A549 (cell line): ENCODE results near the gene ENOX2. TPM values are rescaled to one million over a fixed set of nuclear protein-coding genes. Genes with fewer than 3 reads are reported as not detected.

Source experiments
- ATAC-seq, 2 experiments: fragments of 200-7000 bp in 1 of 2; fragments of >200 bp in 1 of 2; cut with Nextera tagmentation in 1 of 2; cut with Tn5 transposase in 1 of 2; 3 replicates each; pipeline versions ENCODE4 v1.8.0 to v1.9.1; 2018 to 2020; ENCODE audit warnings: mild to moderate bottlenecking in 1 of 2, moderate library complexity in 1 of 2
- CTCF ChIA-PET: fragments of 300-600 bp; sonication (Branson Sonifier 250); formaldehyde crosslinking; extraction: SDS; loops from one replicate; lab custom pipeline; 2021; ENCODE audit warnings: antibody characterized with exemption, inconsistent platforms; lab: Yijun Ruan, JAX
- POLR2A ChIA-PET: fragments of 350-600 bp; formaldehyde crosslinking; extraction: SDS; loops from one replicate; lab custom pipeline; 2021; ENCODE audit warnings: antibody characterized with exemption, inconsistent platforms; lab: Yijun Ruan, JAX
- DNase-seq, 2 experiments: peaks; one replicate each; pipeline versions ENCODE4 v3.0.0 to v3.0.0-alpha.2; 2011 to 2016; ENCODE audit warnings: low read depth in 1 of 2, low spot score in 1 of 2
- FAIRE-seq: peaks from 2 replicates; lab custom pipeline; 2011; peaks lifted over from hg19 to GRCh38; lab: Jason Lieb, UNC
- H3K27ac ChIP-seq, 2 experiments: fragments of >200 bp; sonication (Bioruptor Twin); formaldehyde crosslinking; 3 replicates each; pipeline ENCODE4 v1.5.1; 2016 to 2017
- H3K4me1 ChIP-seq: fragments of >200 bp; sonication (Bioruptor Twin); formaldehyde crosslinking; 3 replicates; pipeline ENCODE4 v1.6.1; 2016
- H3K4me2 ChIP-seq: fragments of >200 bp; sonication (Bioruptor Twin); formaldehyde crosslinking; 3 replicates; pipeline ENCODE4 v1.6.1; 2016
- H3K4me3 ChIP-seq: fragments of >200 bp; sonication (Bioruptor Twin); formaldehyde crosslinking; 3 replicates; pipeline ENCODE4 v1.5.1; 2016
- H3K9me3 ChIP-seq: fragments of >200 bp; sonication (Bioruptor Twin); formaldehyde crosslinking; 3 replicates; pipeline ENCODE4 v1.6.1; 2016
- BCL3 ChIP-seq: fragments of >200 bp; sonication (Bioruptor Twin); formaldehyde crosslinking; IDR thresholded peaks from 3 replicates; pipeline ENCODE4 v1.6.1; 2016
- CBX2 ChIP-seq: fragments of 200-600 bp; sonication (generic); IDR thresholded peaks from 2 replicates; pipeline ENCODE4 v1.6.1; 2016; ENCODE audit warnings: low read depth, mild to moderate bottlenecking, borderline replicate concordance
- CEBPB ChIP-seq, 2 experiments: fragments of >200 bp in 1 of 2; sonication (Bioruptor Twin) in 1 of 2; formaldehyde crosslinking in 1 of 2; IDR thresholded peaks; 2 replicates each; pipeline ENCODE4 v1.6.1; 2012 to 2016
- E2F6 ChIP-seq: IDR thresholded peaks from 2 replicates; pipeline ENCODE4 v1.6.1; 2012; ENCODE audit warnings: low read depth, borderline replicate concordance
- EHF ChIP-seq: fragments of 250-450 bp; sonication (Bioruptor Pico); IDR thresholded peaks from 2 replicates; pipeline ENCODE4 v1.5.0; 2020; ENCODE audit warnings: mild to moderate bottlenecking
- ELK1 ChIP-seq: fragments of 150-350 bp; IDR thresholded peaks from 2 replicates; pipeline ENCODE4 v1.6.1; 2014; ENCODE audit warnings: low read depth, mild to moderate bottlenecking, low read length
- EP300 ChIP-seq, 2 experiments: fragments of >200 bp; sonication (Bioruptor Twin); formaldehyde crosslinking; IDR thresholded peaks; 2 replicates in 1 of 2; 3 replicates in 1 of 2; pipeline ENCODE4 v1.6.1; 2016 to 2017
- ESRRA ChIP-seq: fragments of 150-350 bp; IDR thresholded peaks from 2 replicates; pipeline ENCODE4 v1.6.1; 2014; ENCODE audit warnings: mild to moderate bottlenecking, low read length, borderline replicate concordance
- HES2 ChIP-seq: fragments of >200 bp; sonication (Bioruptor Twin); formaldehyde crosslinking; IDR thresholded peaks from 2 replicates; pipeline ENCODE4 v1.6.1; 2016
- HOXB5 ChIP-seq: fragments of 250-450 bp; sonication (Bioruptor Pico); IDR thresholded peaks from 2 replicates; pipeline ENCODE4 v1.5.0; 2020; ENCODE audit warnings: mild to moderate bottlenecking, moderate library complexity
- JUNB ChIP-seq: fragments of >200 bp; sonication (Bioruptor Twin); formaldehyde crosslinking; IDR thresholded peaks from 2 replicates; pipeline ENCODE4 v1.6.1; 2016
- KDM1A ChIP-seq: fragments of 200-600 bp; sonication (generic); IDR thresholded peaks from 2 replicates; pipeline ENCODE4 v1.6.1; 2016; ENCODE audit warnings: low read depth, mild to moderate bottlenecking
- MAZ ChIP-seq: fragments of 150-350 bp; IDR thresholded peaks from 2 replicates; pipeline ENCODE4 v1.6.1; 2014; ENCODE audit warnings: antibody characterized with exemption, low read depth, low read length, borderline replicate concordance
- NFE2L2 ChIP-seq: fragments of 150-350 bp; conservative IDR thresholded peaks from 2 replicates; pipeline ENCODE4 v1.6.1; 2014; ENCODE audit warnings: low read length
- NPAS2 ChIP-seq: fragments of 250-450 bp; sonication (Bioruptor Pico); IDR thresholded peaks from 2 replicates; pipeline ENCODE4 v1.8.0; 2022; ENCODE audit warnings: mild to moderate bottlenecking, moderate library complexity, borderline replicate concordance
- PBX3 ChIP-seq: IDR thresholded peaks from 2 replicates; pipeline ENCODE4 v1.6.1; 2012
- POLR2AphosphoS2 ChIP-seq: conservative IDR thresholded peaks from 2 replicates; pipeline ENCODE4 v1.6.1; 2012; ENCODE audit warnings: low read length, improper control_type of control experiment, inconsistent platforms
- RCOR1 ChIP-seq: fragments of 150-350 bp; IDR thresholded peaks from 2 replicates; pipeline ENCODE4 v1.6.1; 2014; ENCODE audit warnings: antibody characterized with exemption, low read length, low read depth
- USF2 ChIP-seq: fragments of 450-650 bp; IDR thresholded peaks from 2 replicates; pipeline ENCODE4 v1.6.1; 2014; ENCODE audit warnings: antibody characterized with exemption
- ZC3H11A ChIP-seq: fragments of 450-650 bp; IDR thresholded peaks from 2 replicates; pipeline ENCODE4 v1.6.1; 2014; ENCODE audit warnings: antibody characterized with exemption, mild to moderate bottlenecking
- ZFP36 ChIP-seq: fragments of 450-650 bp; IDR thresholded peaks from 2 replicates; pipeline ENCODE4 v1.6.1; 2014; ENCODE audit warnings: borderline replicate concordance; ENCODE audit not compliant: partially characterized antibody
- WGBS: methylation state at CpG from one replicate; pipeline ENCODE4 v1.1.6; 2017; ENCODE audit errors: missing lambda C conversion rate; 5-methylcytosine and 5-hydroxymethylcytosine counted together
- polyA plus RNA-seq, 4 experiments: library from polyadenylated mRNA; depleted of rRNA in 3 of 4; stranded (reverse); fragments of >200 nt; fragmentation: RNase III in 1 of 4; extraction: RNeasy Plus Mini Kit Qiagen cat#74134 plus additional on column Dnase treatment in 1 of 4; gene quantifications; 2 replicates in 3 of 4; 3 replicates in 1 of 4; pipeline ENCODE4 v1.2.3, GENCODE V29; 2011 to 2017

The ENOX2 gene
- polyA plus RNA-seq, 2 of the 4 experiments (the other 2 are of a cell fraction), result 10.3 to 35.5 TPM

GRCh38 chrX:130645955-130646583 is 256.9 kb downstream of the ENOX2 start:
- TF ChIP-seq EHF, result no peak
- no peak for TF ChIP-seq ZFP36
- TF ChIP-seq BCL3, result no peak
- no peak for TF ChIP-seq ESRRA
- no peak for TF ChIP-seq ELK1
- no peak for TF ChIP-seq USF2
- no peak for TF ChIP-seq HOXB5
- no peak for TF ChIP-seq ZC3H11A
- WGBS, result 90% methylated on average over 7 of the region's 9 CpGs
- DNase-seq (no peak), ATAC-seq (no peak), FAIRE-seq (no peak)
- Histone ChIP-seq H3K4me2 (no peak overlapping the region), H3K9me3 (no peaks in the 10 kb centered on the region), H3K4me3 (no peak overlapping the region), H3K27ac (no peak overlapping the region), H3K4me1 (no peaks in the 10 kb centered on the region)
- CTCF ChIA-PET, result no interaction called here
- POLR2A ChIA-PET, result no interaction called here

- Histone ChIP-seq H3K4me1 (no peaks in the 10 kb centered on the region), H3K27ac (no peak overlapping the region), H3K4me3 (no peak overlapping the region), H3K4me2 (no peak overlapping the region), H3K9me3 (no peaks in the 10 kb centered on the region)
- FAIRE-seq, result no peak
- DNase-seq, result no peak
- ATAC-seq, result no peak
- ChIA-PET POLR2A (no interaction called here), CTCF (no interaction called here)
- 68% methylated on average over 3 of the region's 3 CpGs for WGBS
- TF ChIP-seq ELK1 (no peak), NFE2L2 (no peak), MAZ (no peak), CBX2 (no peak), HES2 (no peak), POLR2AphosphoS2 (no peak), EP300 (IDR thresholded peaks at IDR 0.05) (no peak), PBX3 (no peak), RCOR1 (no peak), JUNB (no peak), KDM1A (no peak), NPAS2 (no peak), E2F6 (no peak), CEBPB (IDR thresholded peaks at IDR 0.05) (no peak), BCL3 (no peak), ZFP36 (no peak)
- TF ChIP-seq, all 56 proteins: peak for 0
Measured at GRCh38 chrX:130637591-130637990, 265.4 kb downstream of the ENOX2 start.
